ENCODE data around the gene TTLL3. TPM values are rescaled to one million over a fixed set of nuclear protein-coding genes. Genes with fewer than 3 reads are reported as not detected.

TTLL3 gene
- total and polyA plus RNA-seq, 2 of the 13 experiments (the other 11 are each of a cell fraction or from before 2014, with no cell fraction given): 9.5 to 51.2 TPM

- TF ChIP-seq TFDP2 (CRISPR knock-in tag; IDR thresholded peaks at IDR 0.05): peak; percentile 39; the same call in 1 of the 2 replicates
- TF ChIP-seq YY1 (IDR thresholded peaks at IDR 0.05; ENCODE audit: insufficient read depth, insufficient replicate concordance, low read depth, low read length): peak; percentile 80
- no peak for TF ChIP-seq ZNF597 (CRISPR knock-in tag; IDR thresholded peaks at IDR 0.05)
- TF ChIP-seq HHEX (CRISPR knock-in tag; IDR thresholded peaks at IDR 0.05): no peak
- TF ChIP-seq NCOR1 (IDR thresholded peaks at IDR 0.05; ENCODE audit: borderline replicate concordance, low read length): no peak
- no peak for TF ChIP-seq CBX5 (CRISPR knock-in tag; IDR thresholded peaks at IDR 0.05; ENCODE audit: borderline replicate concordance)
- no peak for TF ChIP-seq RCOR2 (CRISPR knock-in tag; IDR thresholded peaks at IDR 0.05)
- TF ChIP-seq SRSF4 (IDR thresholded peaks at IDR 0.05; ENCODE audit: low read depth, low read length, poor library complexity, severe bottlenecking): no peak
- no peak; the same call in none of the 2 replicates for TF ChIP-seq GFI1 (CRISPR knock-in tag; IDR thresholded peaks at IDR 0.05; ENCODE audit: borderline replicate concordance)
- no peak for TF ChIP-seq ZNF333 (CRISPR knock-in tag; IDR thresholded peaks at IDR 0.05; ENCODE audit: borderline replicate concordance)
- peak; percentile 45 for TF ChIP-seq RBM39 (IDR thresholded peaks at IDR 0.05; ENCODE audit: low read depth, low read length, poor library complexity, severe bottlenecking)
- no peak for TF ChIP-seq ZBTB14 (CRISPR knock-in tag; IDR thresholded peaks at IDR 0.05)
- TF ChIP-seq ZHX1 (CRISPR knock-in tag; IDR thresholded peaks at IDR 0.05; ENCODE audit: low read depth): peak; percentile 60; the same call in 1 of the 2 replicates
- no peak for TF ChIP-seq ZNF629 (CRISPR knock-in tag; conservative IDR thresholded peaks at IDR 0.05)
- peak; percentile 56; the same call in 1 of the 2 replicates for TF ChIP-seq HNRNPL (IDR thresholded peaks at IDR 0.05; ENCODE audit: low read depth, low read length)
- TF ChIP-seq GMEB1 (CRISPR knock-in tag; IDR thresholded peaks at IDR 0.05; ENCODE audit: borderline replicate concordance): no peak; the same call in 1 of the 2 replicates
Observed at GRCh38 chr3:9862391-9863057, 52.5 kb downstream of the TTLL3 start (continued).

Measured in HepG2 (cell line).